Stimulated activated CD8-positive, alpha-beta memory T cell treated with anti-CD3 and anti-CD28 coated beads, Interleukin-2, amount 100 ng/mL, for 1 hour (primary cell): ENCODE data around the gene LASP1.

Source experiments
- DNase-seq, 2 donors: peaks; one replicate each; pipeline ENCODE4 v3.0.0-alpha.2; 2020; ENCODE audit warnings: low read depth in 2 of 2

LASP1 gene

DNA sequence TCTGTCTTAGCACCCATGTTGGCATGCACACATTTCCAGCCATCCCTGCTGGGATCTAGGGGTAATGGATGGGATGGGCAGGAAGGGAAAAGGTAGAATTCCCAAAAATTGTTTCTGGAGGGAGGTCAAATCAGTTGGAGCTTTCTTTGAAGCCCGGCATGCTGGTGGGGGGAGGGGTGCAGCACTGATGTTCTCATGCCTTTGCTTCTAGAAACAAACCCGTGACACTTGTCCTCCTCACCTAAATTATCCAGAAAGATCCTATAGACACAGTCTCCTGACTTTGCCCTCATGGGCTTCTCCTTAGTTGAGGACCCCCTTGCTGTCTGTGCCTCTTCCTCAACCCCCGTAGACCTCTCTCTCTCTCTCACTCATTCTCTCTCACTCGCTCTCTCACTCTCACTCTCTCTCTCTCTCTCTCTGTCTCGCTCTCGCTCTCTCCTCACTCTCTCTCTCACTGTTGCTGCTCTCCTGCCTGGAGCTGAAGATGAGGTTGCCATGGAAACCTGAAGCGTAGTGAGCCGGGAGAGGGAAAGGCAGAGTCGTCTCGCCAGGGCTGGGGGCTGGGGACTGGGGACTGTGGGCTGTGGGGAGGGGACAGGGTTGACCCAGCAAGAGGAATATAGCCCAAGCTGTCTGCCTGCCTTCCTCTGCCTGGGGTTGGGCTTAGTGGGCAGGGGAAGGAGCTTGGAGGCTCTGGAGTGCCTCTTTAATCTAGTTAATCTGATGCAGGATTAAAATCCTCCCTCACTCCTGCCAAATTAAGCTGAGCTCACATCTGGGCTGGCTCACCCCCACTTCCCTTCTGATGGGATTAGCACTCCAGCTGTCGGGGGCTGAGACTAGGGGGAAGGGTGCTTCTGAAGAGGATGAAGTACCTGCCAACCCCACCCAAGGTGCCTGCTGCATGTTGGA, 16.1 kb downstream of the LASP1 start:
- no peak for DNase-seq

DNA sequence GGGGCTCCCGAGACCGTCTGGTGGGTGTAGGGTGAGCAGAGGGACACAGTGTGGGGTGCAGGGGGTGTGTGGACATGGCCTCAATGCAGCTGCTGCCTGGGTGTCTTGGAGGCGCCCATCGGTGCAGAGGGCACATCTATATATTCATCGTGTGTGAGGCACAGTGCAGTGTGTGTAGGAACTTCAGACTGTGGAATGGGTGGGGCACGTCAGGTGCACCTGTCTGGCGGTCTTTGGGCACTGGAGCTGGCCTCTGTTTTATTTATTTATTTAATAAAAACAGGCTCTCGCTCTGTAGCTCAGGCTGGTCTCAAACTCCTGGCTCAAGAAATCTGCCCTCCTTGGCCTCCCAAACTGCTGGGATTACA, 16.8 kb downstream of the LASP1 start:
- no peak for DNase-seq

GRCh38 chr17:38888842-38889241, 19.0 kb downstream of the LASP1 start:
- no peak for DNase-seq

GRCh38 chr17:38889745-38890409, 20.0 kb downstream of the LASP1 start:
- no peak for DNase-seq

DNA sequence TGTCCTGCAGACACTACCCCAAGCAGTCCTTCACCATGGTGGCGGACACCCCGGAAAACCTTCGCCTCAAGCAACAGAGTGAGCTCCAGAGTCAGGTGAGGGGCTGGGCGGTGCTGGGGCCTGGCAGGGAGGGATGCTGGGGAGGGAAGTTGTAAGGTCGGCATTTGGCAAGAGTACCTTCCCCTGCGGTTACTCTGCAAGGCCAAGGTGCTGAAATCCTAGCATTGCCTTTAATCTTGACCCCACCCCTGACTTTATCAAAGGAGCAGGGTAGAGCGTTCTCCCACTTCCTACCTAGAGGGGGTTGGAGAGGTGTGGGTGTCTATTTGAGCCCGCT, 20.5 kb downstream of the LASP1 start:
- DNase-seq = no peak

- DNase-seq = no peak
These were observed 21.6 kb downstream of the LASP1 start for GRCh38 chr17:38891441-38891840.

DNA sequence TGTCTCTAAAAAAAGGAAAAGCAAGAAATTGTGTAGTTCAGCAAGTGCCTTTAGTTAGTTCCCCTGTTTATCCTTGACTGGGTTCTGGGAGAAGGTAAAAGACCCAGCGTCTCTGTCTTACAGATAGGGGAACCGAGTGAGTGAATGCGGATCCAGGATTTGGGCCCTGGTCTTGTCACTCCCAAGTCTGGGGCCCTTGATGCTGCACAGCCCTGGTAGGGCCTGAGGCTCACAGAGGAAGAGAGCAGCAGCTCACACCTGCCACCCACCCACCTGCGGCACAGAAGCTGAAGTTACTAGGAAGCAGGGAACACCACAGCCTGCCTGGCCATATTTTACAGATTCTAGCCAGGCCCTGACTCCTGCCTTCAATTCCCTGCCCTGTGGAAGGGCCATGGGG, 22.2 kb downstream of the LASP1 start:
- DNase-seq = no peak

DNA sequence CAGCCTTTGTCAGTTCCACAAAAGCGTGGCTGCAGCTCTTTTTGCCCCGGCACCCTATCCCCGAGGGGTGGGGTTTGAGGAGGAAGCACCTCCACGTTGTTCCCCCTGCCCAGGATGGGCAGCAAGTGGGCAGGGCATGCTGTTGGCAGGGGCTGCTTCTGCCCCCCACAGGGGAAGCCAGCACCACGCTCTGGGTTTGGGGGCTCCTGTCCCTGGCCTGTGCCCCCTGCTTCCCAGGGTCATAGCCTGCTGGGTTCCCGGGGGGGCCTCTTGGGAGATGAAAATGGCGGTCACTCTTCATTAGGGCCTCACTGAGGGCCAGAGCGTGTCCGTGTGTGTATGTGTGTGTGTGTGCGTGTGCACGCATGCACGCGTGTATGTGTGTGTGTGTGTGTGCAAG, 22.8 kb downstream of the LASP1 start:
- no peak for DNase-seq

GRCh38 chr17:38893113-38893512, 23.3 kb downstream of the LASP1 start:
- DNase-seq = no peak

GRCh38 chr17:38893607-38894006, 23.7 kb downstream of the LASP1 start:
- peak in 1 of 2 donors; percentile 22 for DNase-seq

DNA sequence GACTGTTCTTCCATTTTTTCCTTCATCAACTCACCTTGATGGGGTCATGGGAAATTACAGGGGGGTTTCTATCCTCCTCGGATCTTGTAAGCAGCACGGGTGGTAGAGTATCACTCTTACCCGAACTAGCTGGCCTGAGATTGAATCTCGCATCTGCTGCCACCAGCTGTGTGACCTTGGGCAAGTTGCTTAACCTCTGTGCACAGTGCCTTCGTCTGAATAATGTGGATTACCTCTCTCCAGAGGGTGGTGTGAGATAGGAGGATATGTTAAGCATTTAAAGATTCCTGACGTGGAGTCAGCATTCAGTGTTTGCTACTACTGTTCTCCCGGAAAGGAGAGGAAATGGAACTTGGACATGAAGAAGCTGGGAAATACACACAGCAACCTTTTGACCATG, 24.4 kb downstream of the LASP1 start:
- DNase-seq = no peak

DNA sequence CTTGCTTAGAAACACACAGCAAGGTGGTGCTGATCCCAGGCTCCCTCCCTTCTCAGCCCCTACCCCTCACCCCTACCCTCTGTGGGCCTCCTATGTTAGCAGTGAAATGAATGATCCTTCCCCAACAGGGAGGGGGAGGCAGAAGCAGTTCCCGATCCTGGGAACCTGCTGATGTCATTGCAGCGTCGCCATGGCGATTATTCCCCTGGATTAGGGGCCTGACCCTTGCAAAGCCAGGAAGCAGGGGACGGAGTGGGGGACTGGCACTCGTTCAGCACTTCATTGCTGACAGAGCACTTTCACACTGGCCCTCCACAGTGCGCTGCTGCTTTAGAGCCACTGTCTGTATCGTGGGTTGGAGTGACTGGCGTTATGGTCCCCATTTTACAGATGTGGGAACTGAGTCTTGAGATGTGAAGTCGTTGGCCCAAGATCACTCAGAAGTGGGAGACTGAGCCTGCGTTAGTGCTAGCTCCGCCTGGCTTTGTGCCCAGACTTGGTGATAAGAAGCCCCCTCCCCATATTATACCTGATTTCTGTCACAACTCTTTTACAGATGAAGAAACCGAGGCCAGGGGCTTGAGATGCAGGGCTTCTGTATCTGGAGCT, 26.6 kb downstream of the LASP1 start:
- DNase-seq = no peak

GRCh38 chr17:38897176-38897575, 27.3 kb downstream of the LASP1 start:
- DNase-seq = no peak

- DNase-seq = no peak
These were observed 27.9 kb downstream of the LASP1 start for GRCh38 chr17:38897671-38898290.

- DNase-seq = no peak
These were observed 28.4 kb downstream of the LASP1 start for GRCh38 chr17:38898291-38898679.

- peak; percentile 56 to 68 for DNase-seq
These were observed 29.0 kb downstream of the LASP1 start for GRCh38 chr17:38898812-38899348.

DNA sequence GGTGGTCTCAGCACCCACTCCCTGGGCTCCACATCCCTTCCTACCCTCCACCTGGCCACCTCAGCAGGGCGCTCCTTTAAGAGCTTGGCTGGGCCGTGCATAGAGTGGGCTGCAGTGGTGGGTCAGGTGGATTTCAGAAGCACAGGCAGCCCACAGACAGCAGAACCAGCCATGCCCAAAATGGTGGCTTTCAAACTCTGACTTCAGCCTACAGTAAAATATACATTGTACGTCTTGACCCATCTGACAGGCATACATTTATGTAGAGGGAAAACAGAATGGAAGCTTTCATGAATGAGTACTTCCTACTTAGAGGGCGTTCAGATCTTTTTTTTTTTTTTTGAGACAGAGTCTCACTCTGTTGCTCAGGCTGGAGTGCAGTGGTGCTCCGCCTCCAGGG, 29.6 kb downstream of the LASP1 start:
- DNase-seq = no peak

GRCh38 chr17:38900978-38901656, 31.3 kb downstream of the LASP1 start:
- no peak for DNase-seq

- no peak for DNase-seq
These were observed 33.5 kb downstream of the LASP1 start for GRCh38 chr17:38903404-38903803.

- DNase-seq = no peak
These were observed 35.0 kb downstream of the LASP1 start for GRCh38 chr17:38904892-38905291.

- no peak for DNase-seq
These were observed 35.5 kb downstream of the LASP1 start for GRCh38 chr17:38905375-38905774.
